HG02973 (cell line): ENCODE data around the gene TMEM150C.

Experiments
- ATAC-seq: cut with Tn5 transposase; IDR thresholded peaks from one replicate; pipeline ENCODE4 v1.9.1; 2021; ENCODE audit warnings: moderate library complexity; ENCODE audit not compliant: unreplicated experiment

TMEM150C gene

GRCh38 chr4:82519072-82519471 lies 42.7 kb downstream of the TMEM150C start:
- no peak for ATAC-seq

GRCh38 chr4:82517043-82517442 lies 44.7 kb downstream of the TMEM150C start:
- no peak for ATAC-seq

- no peak for ATAC-seq
These were observed 46.1 kb downstream of the TMEM150C start for GRCh38 chr4:82515705-82516104.

DNA sequence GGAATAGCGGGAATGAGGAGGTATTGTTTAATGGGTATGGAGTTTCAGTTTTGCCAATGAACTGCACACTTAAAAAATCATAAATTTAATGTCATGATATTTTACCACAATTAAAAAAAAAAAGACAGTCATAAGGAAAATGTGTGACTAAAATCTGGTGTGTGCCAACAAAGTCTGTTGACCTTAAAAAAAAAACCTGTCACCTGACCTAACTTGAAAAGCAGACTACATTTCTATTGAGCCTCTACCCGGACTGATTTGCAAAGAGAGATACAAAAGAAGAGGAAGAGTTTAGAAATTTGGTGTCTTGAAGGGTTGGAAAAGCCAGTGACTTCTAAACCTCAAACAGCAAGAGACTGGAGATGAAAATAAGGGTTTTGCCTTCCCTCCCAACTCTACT lies 48.4 kb downstream of the TMEM150C start:
- ATAC-seq: no peak

DNA sequence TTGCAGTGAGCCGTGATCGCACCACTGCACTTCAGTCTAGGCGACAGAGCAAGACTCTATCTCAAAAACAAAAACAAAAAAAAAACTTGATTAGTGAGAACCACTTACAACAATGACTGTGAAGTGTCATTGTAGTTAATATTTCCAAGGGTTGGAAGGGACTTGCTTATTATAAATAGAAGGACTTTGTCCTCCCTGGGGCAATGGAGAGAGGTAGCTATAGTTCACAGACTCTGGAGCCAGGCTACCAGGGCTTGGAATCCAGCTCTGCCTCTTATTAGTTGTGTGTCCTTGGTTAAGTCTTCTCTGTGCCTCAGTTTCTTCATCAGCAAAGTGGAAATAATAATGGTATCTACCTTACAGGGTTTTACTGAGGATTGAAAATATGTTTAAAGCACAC lies 51.6 kb downstream of the TMEM150C start:
- no peak for ATAC-seq

DNA sequence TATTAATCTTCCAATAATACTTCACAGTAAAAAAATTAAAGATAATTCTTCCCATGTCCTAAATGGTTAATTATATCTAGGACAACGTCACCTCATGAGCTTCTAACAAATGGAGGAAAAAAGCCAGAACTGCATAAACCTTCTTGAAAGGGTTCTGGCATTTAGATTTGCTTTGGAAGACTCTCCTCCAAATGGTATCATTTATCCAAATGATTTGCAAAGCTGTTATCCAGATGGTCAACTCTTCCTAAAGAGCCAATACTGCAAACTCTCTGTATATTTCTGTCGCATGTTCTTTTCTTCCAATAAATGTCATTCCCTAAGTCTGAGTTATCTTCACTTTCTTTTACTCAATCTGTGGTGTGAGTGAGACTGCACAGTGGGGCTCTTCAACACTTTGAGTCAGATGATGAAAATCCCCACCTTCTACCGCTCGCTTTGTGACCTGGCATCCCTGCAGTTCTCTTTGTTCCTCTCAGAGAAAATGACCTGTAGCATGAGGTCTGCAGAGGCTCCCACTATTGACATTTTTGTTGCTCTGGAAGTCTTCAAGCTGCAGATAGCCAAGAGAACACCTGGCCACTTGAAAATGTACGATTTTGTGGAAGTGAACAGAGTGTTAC lies 52.9 kb downstream of the TMEM150C start:
- no peak for ATAC-seq

DNA sequence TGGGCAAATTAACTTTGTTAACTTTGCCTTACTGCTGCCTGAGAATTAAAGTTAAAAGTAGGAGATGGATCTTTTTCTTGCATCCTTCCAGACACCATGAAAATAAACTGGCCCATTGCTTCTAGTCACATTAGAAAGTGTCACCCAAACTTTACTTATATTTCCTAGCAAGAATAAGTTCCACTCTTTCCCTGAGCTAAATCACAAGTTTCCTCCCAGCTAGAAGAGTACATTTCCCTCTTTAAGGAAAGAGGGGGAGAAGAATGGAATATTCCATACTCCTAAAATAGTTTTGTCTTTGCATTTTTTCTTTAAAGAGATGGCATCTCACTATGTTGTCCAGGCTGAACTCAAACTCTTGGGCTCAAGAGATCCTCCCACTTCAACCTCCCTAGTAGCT lies 53.8 kb downstream of the TMEM150C start:
- ATAC-seq: no peak

DNA sequence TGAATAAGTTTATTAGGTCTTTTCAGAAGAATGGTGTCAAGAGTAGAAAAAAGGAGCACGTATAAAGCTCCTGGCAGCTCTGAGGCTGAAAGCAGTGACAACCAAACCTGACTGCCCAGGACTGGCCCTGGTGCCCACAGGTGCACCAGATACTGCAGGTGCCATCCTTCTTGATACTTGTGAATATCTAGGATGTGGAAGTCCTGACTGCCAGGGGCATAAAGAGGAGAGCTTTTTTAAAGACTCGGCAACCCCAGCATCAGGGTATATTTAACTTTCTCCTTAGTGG lies 60.7 kb downstream of the TMEM150C start:
- no peak for ATAC-seq

GRCh38 chr4:82500435-82501153 lies 61.2 kb downstream of the TMEM150C start:
- ATAC-seq: no peak

DNA sequence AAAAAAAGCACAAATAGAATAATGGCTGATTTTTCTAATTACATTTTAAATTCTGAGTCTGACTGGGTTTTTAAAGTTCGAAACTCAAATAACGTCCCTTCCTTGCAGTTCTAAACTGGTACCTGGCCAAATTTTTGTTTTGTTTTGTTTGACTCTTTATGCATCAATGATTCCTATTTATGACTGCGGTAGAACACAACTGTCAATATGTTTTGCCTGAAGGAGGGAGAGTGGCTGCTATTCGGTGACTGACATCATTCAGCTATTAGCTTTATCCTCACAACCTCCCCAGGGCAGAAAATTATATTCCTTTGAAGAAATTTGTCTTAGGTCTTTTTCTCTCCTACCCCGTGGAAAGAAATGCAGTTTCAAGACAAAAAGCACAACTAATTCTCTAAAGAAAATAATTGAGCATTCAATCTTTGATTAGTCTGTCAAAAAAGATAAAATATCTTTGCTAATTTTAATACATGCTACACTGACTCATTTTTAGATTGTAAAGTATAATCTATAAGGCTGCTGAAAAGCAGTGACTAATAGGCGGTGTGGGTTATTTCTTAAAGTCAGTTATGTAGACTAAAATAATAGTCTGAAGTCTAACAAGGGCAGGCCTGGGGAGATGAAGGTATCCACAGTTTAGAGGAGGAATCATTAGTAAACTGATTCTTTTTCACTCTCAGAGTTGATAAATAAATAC lies 61.9 kb downstream of the TMEM150C start:
- no peak for ATAC-seq

- no peak for ATAC-seq
These were observed 65.4 kb downstream of the TMEM150C start for GRCh38 chr4:82496349-82496748.

GRCh38 chr4:82495666-82496065 lies 66.1 kb downstream of the TMEM150C start:
- ATAC-seq: no peak

DNA sequence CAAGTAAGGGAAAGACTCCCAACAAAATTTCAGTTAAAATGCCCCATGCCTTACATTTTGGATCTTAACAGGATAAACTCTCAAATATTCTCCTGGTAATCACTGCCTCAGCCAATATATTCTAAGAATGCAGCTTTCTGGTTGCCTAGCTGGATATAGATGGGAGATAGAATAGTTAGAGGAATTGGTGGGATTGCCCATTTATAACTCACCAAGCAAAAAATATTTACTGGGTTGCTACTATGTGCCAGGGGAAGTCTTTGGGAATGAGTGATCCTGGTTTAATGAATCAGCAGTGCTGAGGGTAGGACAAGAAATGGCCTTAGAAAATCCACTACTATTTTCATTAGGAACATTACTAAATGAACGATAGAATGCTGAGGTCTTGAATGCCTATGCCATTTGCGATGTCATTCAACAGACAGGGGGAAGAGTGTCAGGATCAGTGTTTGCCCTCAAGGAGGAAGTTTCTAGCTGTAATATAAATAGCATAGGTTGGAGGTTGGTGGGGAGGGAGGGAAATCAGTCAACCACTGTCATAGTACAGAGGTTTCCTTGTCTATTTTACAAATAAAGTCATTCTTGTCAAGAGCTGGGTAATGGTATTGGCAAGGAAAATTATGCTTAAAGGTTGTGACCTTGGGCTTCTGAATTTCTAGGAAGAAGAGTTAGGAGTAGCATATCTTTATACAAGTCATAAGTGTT lies 67.9 kb downstream of the TMEM150C start:
- ATAC-seq: no peak

- ATAC-seq: no peak
These were observed 70.4 kb downstream of the TMEM150C start for GRCh38 chr4:82491251-82491960.

DNA sequence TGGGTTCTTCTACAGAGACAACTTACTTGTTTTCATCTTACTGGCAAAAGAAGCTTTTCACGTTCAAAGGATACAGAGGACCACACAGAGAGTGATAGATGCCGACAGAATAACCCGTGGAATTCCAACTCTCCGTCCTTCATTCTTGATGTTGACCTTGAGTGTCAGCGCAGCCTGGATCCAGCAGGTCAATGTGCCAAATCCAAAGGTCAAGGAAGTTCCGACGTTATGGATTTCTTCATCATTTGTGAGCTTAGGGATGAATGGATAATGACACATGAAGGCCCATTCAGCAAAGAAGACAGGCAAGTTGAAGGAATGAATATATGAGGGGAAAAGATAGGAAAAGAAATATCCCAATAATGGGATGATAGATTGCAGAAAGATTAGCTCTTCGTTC lies 71.8 kb downstream of the TMEM150C start:
- no peak for ATAC-seq

GRCh38 chr4:82489076-82489475 lies 72.7 kb downstream of the TMEM150C start:
- no peak for ATAC-seq

DNA sequence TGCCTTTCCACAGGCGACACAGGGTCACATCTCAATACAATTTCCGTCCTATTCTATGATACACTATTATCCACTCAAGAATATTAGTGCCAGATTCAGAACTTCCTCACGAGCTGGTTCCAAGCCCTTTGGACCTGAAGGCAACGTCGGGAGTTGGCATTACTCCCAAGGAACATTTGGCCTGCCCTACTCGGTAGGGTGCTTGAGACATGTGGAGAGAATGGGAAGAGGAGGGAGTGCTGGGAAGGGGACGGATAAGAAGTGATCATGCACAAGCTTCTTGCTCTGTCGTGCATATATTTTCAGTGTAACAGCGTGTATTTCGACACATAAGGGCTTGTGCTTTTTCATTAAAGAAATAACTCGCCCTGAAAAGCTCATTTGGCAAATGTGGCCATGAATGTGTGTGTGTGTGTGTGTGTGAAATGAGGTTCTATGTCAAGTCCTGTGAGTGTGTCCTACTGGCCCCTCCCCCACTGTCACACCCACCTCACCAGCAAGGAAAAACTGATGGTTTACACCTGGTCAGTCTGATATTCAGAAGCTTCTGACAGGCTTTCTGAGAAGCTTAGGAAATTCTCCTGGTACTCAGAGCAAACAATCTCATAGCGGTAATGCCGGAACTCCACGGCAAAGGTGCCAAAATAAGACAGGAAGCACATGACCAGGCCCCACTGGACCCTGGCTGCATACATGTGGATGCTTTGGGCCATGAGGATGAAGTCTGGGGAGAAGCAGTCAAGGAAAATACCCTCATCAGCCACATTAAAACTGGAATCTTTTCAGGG lies 76.6 kb downstream of the TMEM150C start:
- ATAC-seq: no peak

DNA sequence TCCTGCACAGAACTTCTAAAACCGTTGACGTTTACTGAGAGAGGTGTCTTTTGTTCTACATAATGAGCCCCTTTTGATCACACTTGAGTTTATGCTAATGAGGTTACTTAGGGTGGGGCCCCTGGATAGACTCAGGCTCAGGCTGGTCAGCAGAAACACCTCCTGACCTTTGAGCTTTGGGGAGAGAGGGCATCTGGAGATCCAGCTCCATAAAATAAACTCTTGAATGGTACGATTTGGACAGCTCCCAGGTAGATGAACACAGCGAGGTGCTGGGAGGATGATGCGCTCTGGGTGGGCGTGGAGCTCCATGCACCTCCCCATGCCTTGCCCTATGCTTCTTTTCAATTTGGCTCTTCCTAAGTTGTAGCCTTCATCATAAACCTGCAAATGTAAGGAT lies 79.4 kb downstream of the TMEM150C start:
- ATAC-seq: no peak

DNA sequence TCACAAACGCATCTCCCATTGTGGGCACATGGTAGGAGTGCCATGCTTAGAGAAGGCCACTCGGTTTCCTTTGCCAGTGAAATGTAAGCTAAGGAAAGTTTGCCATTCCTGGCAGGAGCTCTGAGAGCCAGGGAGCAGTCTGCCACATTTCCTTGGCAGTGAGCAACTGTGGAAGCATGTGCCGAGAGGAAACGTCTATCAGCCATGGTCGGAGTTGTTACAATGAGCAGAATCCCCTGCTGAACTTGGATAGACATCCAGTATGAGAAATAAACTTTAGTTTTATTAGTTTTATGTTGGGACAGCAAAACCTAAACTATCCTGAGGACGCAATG lies 80.3 kb downstream of the TMEM150C start:
- no peak for ATAC-seq

DNA sequence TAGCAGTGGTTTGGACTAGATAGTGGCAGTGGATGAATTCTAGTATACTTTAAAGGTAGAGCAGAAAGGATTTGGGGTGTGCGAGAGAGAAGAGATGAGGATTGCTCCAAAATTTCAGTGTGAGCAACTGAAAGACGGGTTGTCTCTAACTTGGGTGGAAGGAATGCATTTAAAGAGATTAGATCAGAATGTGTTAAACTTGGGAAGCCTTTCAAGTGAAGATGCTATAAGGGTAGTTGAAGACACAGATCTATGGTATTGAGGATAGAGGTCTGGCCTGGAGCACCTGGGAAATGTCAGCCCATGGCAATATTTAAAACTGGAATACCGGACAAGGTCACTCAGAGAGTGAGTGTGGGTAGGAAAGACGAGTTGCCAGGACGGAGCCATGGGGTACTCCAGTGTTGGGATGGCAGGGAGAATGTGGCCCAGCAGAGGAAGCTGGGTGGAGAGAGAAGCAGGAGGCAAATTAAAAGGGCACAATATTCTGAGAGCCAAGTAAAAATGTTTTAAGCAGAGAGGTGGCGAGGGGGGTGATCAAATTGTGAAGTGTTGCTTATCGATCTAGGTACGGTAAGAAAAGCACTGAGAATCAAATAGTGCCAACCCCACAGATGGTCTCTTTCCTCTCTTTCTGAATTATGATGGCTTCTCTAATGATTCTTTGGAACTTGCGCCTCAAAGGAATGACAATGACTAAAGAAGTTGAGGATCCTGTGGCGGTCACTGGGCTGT lies 80.8 kb downstream of the TMEM150C start:
- ATAC-seq: no peak
